HuH-7.5 (cell line): ENCODE data around the gene CHD8.

Source experiments
- DNase-seq: peaks from one replicate; pipeline ENCODE4 v3.0.0; 2011; ENCODE audit warnings: low spot score

The CHD8 gene

GRCh38 chr14:21369949-21370679 is 85.8 kb downstream of the CHD8 start:
- no peak for DNase-seq

GRCh38 chr14:21367582-21368144 is 88.3 kb downstream of the CHD8 start:
- no peak for DNase-seq

- no peak for DNase-seq
Measured at GRCh38 chr14:21356511-21356910, 99.4 kb downstream of the CHD8 start.

GRCh38 chr14:21352587-21352986 is 103.3 kb downstream of the CHD8 start:
- no peak for DNase-seq

GRCh38 chr14:21350539-21350938 is 105.4 kb downstream of the CHD8 start:
- no peak for DNase-seq

GRCh38 chr14:21347201-21347600 is 108.7 kb downstream of the CHD8 start:
- DNase-seq: no peak

GRCh38 chr14:21346532-21347135 is 109.3 kb downstream of the CHD8 start:
- DNase-seq: no peak

- DNase-seq: no peak
Measured at GRCh38 chr14:21343035-21343794, 112.7 kb downstream of the CHD8 start.
